Sigmoid colon (tissue), 7 donors: ENCODE measurements around the gene DCAF8L2. TPM values are rescaled to one million over a fixed set of nuclear protein-coding genes. Genes with fewer than 3 reads are reported as not detected.

Experiments
- DNase-seq: peaks from one replicate; pipeline ENCODE4 v3.0.0-alpha.2; 2019
- H3K27ac ChIP-seq, 4 donors: fragments of 200-600 bp; sonication (generic); one replicate each; pipeline ENCODE4 v1.5.1; 2016 to 2019; ENCODE audit warnings: mild to moderate bottlenecking in 1 of 4
- H3K27me3 ChIP-seq, 3 donors: fragments of 200-600 bp; sonication (generic); one replicate each; pipeline ENCODE4 v1.5.1; 2019; ENCODE audit warnings: mild to moderate bottlenecking in 1 of 3
- H3K36me3 ChIP-seq, 4 donors: fragments of 200-600 bp; sonication (generic); one replicate each; pipeline ENCODE4 v1.5.1; 2016 to 2019
- H3K4me1 ChIP-seq, 4 donors: fragments of 200-600 bp; sonication (generic); one replicate each; pipeline ENCODE4 v1.5.1; 2017 to 2019
- H3K4me3 ChIP-seq, 4 donors: fragments of 200-600 bp; sonication (generic); one replicate each; pipeline ENCODE4 v1.5.1; 2017 to 2019; ENCODE audit warnings: mild to moderate bottlenecking in 2 of 4, moderate library complexity in 1 of 4
- H3K9me3 ChIP-seq, 4 donors: fragments of 200-600 bp in 3 of 4; sonication (generic) in 3 of 4; one replicate each; pipeline versions ENCODE4 v1.5.1 to v1.6.1; 2013 to 2019
- EP300 ChIP-seq, 4 donors: sonication (generic); formaldehyde crosslinking; IDR thresholded peaks; one replicate each; pipeline ENCODE4 v1.6.1; 2017; ENCODE audit warnings: antibody characterized with exemption in 4 of 4
- POLR2A ChIP-seq, 2 donors: fragments of 450-650 bp; IDR thresholded peaks; one replicate each; pipeline ENCODE4 v1.6.1; 2016; ENCODE audit warnings: antibody characterized with exemption in 2 of 2, mild to moderate bottlenecking in 2 of 2, moderate library complexity in 2 of 2
- POLR2AphosphoS5 ChIP-seq, 4 donors: sonication (generic); formaldehyde crosslinking; IDR thresholded peaks; one replicate each; pipeline ENCODE4 v1.6.1; 2017; ENCODE audit warnings: antibody characterized with exemption in 4 of 4
- WGBS, 2 donors: extraction: QIAGEN DNeasy Blood & Tissue Kit; methylation state at CpG; one replicate each; pipeline ENCODE4 v1.1.7; 2013; 5-methylcytosine and 5-hydroxymethylcytosine counted together
- intact Hi-C: fragments of 100-400 bp; cut with DNase I; formaldehyde crosslinking; loops from one replicate; pipeline ENCODE4 v1.15.1; 2023
- polyA plus RNA-seq, 3 donors: library from polyadenylated mRNA; stranded (reverse); fragments of 200-250 nt; gene quantifications; one replicate each; pipeline ENCODE4 v1.2.3, GENCODE V29; 2013
- total RNA-seq, 4 donors: library from RNA; depleted of rRNA; stranded (reverse); fragments of >200 nt; gene quantifications; one replicate each; pipeline ENCODE4 v1.1.0, GENCODE V29; 2016
- TF ChIP-seq, protein P1 (sequence below), 4 experiments: fragments of 450-650 bp in 3 of 4; fragments of 200-600 bp in 1 of 4; IDR thresholded peaks; one replicate each; pipeline ENCODE4 v1.5.1; 2016 to 2019; ENCODE audit warnings: antibody characterized with exemption in 4 of 4, mild to moderate bottlenecking in 3 of 4, moderate library complexity in 2 of 4
- donor health status: healthy with polysubstance abuse.
- donor health status: Bipolar disorder and iron deficiency.
- donor health status: healthy.

The DCAF8L2 gene
- total and polyA plus RNA-seq, 7 donors, result not detected

DNA sequence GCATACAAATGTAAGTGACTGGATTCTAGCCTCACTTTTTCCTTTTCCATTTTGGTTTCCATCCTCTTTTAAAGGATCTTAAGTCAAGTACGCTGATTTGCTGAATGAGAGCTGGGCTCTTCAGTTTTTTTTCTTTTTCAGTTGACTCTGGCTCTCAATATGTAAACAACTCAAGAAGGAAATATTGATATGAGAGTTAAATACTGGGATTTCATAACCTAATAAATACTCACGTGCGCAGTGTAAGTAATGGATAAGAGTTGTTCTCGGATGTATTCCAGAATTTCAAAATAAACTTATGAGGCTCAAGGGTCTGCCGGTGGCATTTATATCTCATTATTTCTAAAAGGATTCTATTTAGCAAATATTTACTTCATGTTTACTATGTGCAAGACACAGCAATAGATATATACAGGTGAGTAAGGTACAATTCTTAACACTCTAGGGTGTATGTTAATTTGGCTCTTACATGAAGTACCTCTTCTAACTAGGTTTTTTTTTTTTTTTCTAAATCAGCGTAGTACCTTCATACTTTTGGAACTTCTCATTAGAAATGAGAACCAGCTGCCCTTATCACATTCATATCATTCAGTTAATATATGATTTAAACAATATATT lies 206.6 kb downstream of the DCAF8L2 start:
- Histone ChIP-seq H3K36me3 (no peaks in the 10 kb centered on the region), H3K9me3 (no peaks in the 10 kb centered on the region), H3K27me3 (no peaks in the 10 kb centered on the region), H3K4me3 (no peak overlapping the region), H3K4me1 (no peaks in the 10 kb centered on the region), H3K27ac (no peak overlapping the region)
- 65 to 81% methylated on average over 6 of the region's 6 CpGs for WGBS, 2 donors
- intact Hi-C loops, result no loop called here
- no peak for DNase-seq
- TF ChIP-seq, protein P1, sequence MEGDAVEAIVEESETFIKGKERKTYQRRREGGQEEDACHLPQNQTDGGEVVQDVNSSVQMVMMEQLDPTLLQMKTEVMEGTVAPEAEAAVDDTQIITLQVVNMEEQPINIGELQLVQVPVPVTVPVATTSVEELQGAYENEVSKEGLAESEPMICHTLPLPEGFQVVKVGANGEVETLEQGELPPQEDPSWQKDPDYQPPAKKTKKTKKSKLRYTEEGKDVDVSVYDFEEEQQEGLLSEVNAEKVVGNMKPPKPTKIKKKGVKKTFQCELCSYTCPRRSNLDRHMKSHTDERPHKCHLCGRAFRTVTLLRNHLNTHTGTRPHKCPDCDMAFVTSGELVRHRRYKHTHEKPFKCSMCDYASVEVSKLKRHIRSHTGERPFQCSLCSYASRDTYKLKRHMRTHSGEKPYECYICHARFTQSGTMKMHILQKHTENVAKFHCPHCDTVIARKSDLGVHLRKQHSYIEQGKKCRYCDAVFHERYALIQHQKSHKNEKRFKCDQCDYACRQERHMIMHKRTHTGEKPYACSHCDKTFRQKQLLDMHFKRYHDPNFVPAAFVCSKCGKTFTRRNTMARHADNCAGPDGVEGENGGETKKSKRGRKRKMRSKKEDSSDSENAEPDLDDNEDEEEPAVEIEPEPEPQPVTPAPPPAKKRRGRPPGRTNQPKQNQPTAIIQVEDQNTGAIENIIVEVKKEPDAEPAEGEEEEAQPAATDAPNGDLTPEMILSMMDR (IDR thresholded peaks at IDR 0.05), result no peak
- TF ChIP-seq POLR2AphosphoS5 (IDR thresholded peaks at IDR 0.05) (no peak), EP300 (IDR thresholded peaks at IDR 0.05) (no peak), POLR2A (IDR thresholded peaks at IDR 0.05) (no peak)

DNA sequence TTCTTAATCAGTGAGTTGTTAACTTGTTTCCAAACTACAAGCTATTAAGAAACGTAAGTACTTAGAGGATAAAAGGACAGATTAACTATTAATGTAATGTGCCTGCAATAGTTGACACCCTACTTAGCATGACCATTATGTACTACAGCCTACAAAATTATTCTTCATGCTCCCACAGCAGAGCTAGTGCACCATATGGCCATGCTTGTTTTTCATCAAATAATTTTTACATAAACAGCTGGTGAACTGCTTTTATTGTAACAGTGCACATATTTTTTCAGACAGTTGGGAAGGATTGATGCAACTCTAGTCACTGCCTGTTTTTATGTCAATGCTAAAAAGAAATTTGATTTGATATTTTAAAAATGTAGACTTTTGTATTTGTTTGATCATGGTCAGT lies 207.4 kb downstream of the DCAF8L2 start:
- Histone ChIP-seq H3K4me1 (no peaks in the 10 kb centered on the region), H3K9me3 (no peaks in the 10 kb centered on the region), H3K27ac (no peak overlapping the region), H3K36me3 (no peaks in the 10 kb centered on the region), H3K4me3 (no peak overlapping the region), H3K27me3 (no peaks in the 10 kb centered on the region)
- WGBS, 2 donors, result 69 to 80% methylated on average over 1 of the region's 1 CpG
- no peak for DNase-seq
- intact Hi-C loops, result no loop called here
- TF ChIP-seq EP300 (IDR thresholded peaks at IDR 0.05) (no peak), POLR2AphosphoS5 (IDR thresholded peaks at IDR 0.05) (no peak), POLR2A (IDR thresholded peaks at IDR 0.05) (no peak)
- TF ChIP-seq, protein P1 (IDR thresholded peaks at IDR 0.05), result no peak

Other genes with a start within 250 kb of the DCAF8L2 start
- not detected for gene PPP4R3C, start 127.0 kb upstream of the DCAF8L2 start, total RNA-seq
- not detected for gene PPP4R3C, start 127.0 kb upstream of the DCAF8L2 start, polyA plus RNA-seq
- not detected for gene MAGEB10, start 217.6 kb downstream of the DCAF8L2 start, total RNA-seq
- gene MAGEB10, start 217.6 kb downstream of the DCAF8L2 start, polyA plus RNA-seq, result not detected